Esophagus squamous epithelium (tissue), 4 donors: ENCODE measurements around the gene HORMAD2.

Experiments used
- CTCF ChIP-seq, 6 experiments: fragments of 450-650 bp in 4 of 6; fragments of 200-600 bp in 2 of 6; sonication (generic) in 2 of 6; IDR thresholded peaks; one replicate each; pipeline ENCODE4 v1.5.1; 2016 to 2019; ENCODE audit warnings: antibody characterized with exemption in 6 of 6, mild to moderate bottlenecking in 4 of 6, moderate library complexity in 4 of 6
- POLR2A ChIP-seq, 4 donors: fragments of 450-650 bp; IDR thresholded peaks; one replicate each; pipeline ENCODE4 v1.6.1; 2017; ENCODE audit warnings: antibody characterized with exemption in 4 of 4, mild to moderate bottlenecking in 4 of 4, moderate library complexity in 3 of 4

- no peak for TF ChIP-seq CTCF (IDR thresholded peaks at IDR 0.05)
- no peak for TF ChIP-seq POLR2A (IDR thresholded peaks at IDR 0.05)
Observed at GRCh38 chr22:30114361-30114760, 34.1 kb downstream of the HORMAD2 start.
